ENCODE measurements around the gene ZNF157.
"Not testable (repeated sequence)": the region's sequence is repeated elsewhere in the genome, so short reads cannot be mapped to it uniquely, and the experiment has no call there.

ZNF157 gene

DNA sequence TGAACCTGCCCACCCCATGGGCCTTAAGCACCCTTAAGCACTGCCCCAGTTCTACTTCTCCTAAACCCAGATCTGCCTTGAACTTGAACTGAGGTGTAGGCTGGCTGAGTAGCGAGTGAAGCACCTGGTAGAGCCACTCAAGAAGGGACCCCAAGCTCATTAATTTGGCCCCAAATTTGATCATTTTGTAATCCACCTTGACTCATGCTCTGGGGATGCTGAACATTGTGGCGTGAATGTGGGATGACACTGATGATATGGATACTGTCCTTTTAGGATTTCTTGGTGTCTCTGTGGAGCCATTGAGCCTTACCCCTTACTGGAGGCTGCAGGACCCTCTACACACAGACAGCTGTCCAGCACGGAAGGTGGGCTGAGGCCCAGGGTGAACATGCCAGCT is at the start of gene ZNF157:
ZNF157 (plus strand) TSS at position 301 of the 400 bp plus-strand sequence; CDS start at position 392, 91 bp downstream.
- no peak for DNase-seq (ENCODE audit: low spot score)

DNA sequence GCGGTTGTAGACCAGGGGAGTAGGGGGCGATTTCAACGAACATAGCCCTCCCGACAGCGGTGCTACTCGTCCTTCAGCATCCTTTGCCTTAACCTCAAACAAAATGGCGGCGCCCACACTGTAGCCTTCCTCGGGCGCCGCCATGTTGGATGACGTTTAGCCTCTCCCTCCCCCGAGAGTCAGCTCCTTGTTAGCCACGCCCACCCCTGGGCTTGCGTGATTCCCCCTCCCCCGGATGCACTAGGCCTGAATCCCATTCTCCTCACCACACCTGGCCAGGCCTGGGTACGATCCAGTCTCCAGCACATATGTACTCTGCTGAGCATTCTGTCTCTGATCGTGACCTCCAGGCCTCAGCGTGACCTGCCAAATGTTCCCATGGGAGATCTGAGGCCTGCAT is 49.0 kb upstream of the ZNF157 start:
- no peak for DNase-seq (ENCODE audit: low spot score)

DNA sequence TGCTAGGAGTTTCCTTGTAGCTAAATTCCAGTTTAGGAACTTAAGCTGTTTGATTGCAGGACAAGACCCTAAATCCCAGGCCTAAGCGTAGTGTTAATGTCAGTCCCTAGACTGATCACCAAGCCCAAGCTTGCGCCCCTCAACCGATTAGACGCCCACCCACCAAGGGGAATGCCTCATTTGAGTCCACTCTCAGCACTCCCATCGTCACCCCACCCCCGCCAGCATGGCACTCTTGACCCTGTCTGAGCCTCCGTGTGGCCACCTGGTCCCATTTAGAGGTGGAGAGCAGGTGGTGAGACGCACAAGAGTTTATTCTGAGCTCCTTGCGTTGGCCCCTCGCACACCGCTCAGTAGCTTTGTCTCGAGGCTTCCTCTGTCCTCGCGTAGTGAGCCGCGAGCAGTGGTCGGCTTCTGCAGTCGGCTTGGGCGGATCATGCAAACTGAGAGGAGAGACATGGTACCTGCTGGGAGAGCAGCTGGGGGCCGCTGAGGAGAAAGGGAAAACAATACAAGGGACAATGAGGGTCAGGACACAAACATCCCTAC is 48.5 kb upstream of the ZNF157 start:
- no peak for DNase-seq (ENCODE audit: low spot score)

DNA sequence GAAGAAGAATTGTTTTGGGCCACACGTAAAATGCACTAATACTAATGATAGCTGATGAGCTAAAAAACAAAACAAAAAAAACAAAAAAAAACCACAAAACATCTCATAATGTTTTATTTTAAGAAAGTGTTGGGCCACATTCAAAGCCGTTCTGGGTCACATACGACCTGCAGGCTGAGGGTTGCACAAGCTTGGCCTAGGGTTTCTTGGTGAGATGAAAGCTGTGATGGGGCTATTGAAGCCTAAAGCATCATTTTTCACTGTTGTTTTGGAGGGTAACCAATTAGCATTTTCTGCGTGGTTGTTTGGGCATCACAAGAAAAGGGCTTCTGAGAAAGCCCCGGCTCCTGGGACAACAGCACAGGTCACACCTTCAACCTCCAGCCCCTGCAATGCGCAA is 42.5 kb upstream of the ZNF157 start:
- no peak for DNase-seq (ENCODE audit: low spot score)

DNA sequence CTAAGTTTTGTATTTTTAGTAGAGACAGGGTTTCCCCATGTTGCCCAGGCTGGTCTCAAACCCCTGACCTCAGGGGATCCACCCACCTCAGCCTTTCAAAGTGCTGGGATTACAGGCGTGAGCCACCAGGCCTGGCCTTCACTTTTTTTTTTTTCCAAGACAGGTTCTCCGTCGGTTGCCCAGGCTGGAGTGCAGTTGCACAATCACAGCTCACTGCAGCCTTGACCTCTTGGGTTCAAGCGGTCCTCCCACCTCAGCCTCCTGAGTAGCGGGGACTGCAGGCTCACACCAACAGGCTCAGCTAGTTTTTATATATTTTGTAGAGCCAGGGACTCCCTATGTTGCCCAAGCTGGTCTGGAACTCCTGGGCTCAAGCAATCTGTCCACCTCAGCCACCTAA is 37.6 kb upstream of the ZNF157 start:
- not testable (repeated sequence) for DNase-seq (ENCODE audit: low spot score)

DNA sequence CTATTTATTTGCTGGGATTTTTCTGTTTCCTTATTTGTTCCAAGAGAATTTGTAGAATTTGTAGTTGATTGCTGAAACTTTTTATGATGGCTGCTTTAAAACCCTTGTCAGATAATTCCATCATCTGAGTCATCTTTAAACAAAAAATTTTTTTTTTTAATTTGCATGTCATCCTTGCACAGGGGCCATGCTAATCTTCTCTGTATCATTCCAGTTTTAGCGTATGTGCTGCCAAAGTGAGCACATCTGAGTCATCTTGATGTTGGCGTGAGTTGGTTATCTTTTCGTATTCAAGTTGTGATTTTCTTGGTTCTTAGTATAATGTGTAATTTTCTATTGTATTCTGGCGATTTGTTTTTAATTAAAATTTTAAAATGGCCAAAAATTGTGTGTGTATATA is 18.7 kb upstream of the ZNF157 start:
- peak; percentile 39 for DNase-seq (ENCODE audit: low spot score)

DNA sequence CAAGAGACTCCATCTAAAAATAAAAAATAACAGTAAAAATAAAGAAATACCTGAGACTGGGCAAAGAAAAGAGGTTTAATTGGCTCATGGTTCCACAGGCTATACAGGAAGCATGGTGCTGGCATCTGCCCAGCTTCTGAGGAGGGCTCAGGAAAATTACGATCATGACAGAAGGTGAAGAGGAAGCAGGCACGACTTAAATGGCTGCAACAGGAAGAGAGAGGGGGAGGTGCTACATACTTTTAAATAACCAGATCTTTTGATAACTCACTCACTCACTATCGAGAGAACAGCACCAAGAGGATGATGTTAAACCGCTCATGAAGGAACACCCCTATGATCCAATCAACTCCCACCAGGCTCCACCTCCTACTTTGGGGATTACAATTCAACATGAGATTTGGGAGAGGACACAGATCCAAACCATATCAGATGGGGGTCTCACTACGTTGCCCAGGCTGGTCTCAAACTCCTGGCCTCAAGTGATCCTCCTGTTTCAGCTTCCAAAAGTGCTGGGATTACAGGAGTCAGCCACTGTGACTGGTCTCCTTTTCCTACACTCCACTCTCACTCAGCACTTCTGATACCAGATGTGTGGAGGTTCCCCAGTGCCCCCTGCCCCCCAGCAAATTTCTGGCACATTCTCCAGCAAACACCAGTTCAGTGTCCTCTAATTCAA is 11.9 kb upstream of the ZNF157 start:
- no peak for DNase-seq (ENCODE audit: low spot score)

DNA sequence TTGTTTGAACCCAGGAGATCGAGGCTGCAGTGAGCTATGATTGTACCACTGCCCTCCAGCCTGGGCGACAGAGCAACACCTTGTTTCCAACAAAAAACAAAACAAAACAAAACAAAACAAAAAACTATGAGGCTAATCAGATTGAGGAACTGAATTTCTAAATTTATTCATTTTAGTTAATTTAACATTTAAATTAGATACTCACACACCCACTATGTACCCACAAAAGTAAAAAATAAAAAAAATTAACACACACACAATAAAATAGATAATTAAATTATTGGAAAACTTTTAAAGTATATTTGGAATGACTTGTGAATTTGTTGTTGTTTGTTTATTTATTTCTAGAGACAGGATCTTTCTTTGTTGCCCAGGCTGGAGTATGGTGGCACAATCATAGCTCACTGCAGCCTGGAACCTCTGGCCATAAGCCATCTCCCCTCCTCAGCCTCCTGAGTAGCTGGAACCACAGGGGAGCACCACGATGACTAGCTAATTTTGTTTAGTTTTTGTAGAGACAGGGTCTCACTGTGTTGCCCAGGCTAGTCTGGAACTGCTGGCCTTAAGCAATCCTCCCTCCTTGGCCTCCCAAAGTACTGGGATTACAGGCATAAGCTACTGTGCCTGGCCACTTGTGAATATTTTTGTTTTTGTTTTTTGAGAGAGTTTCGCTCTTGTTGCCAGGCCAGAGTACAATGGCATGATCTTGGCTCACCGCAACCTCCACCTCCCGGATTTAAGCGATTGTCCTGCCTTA is 9.8 kb upstream of the ZNF157 start:
- no peak for DNase-seq (ENCODE audit: low spot score)

DNA sequence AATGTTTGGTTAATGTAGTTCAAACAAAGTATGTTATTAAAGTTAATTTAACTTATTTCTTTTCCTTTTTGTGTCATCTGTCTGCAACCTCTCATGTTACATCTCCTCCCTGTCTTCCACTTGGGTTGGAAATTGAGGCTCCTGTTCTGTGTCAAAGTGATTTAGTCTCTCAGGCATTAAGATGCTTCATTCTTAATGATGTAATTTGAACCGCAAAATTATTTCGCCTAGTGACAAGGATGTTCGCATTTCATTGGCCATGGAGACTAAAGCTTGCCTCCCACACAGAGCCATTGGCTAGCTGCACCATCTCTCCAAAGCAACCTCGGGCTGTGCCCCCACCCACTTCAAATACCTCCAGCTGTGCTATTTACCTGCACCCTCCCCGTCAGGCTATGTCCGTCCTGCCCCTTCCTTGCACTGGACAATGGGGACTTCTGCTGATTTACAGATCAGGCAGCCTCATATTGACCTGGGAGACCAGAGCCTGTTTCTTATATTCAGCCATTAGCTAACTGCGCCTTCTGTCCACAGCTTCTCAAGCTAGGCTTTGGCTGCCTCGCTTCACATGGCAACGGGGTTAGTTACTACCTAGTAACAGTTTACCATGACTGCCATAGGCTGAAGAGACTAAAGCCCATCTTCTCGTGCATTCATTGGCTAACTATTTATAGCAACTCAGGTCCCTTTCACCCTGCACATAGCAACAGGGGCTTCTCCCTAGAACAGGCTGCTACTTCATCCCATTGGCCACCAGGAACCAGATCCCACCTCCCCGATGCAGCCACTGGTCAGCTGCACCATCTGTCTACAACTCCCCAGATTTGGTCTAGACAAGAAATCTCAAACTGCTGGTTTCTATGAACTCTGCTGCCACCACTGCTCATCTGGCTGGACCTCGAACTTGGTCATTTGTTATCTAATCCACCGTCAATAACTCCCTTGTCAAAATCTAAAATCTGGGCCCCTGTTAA is 8.6 kb upstream of the ZNF157 start:
- DNase-seq (ENCODE audit: low spot score) = peak; percentile 19

DNA sequence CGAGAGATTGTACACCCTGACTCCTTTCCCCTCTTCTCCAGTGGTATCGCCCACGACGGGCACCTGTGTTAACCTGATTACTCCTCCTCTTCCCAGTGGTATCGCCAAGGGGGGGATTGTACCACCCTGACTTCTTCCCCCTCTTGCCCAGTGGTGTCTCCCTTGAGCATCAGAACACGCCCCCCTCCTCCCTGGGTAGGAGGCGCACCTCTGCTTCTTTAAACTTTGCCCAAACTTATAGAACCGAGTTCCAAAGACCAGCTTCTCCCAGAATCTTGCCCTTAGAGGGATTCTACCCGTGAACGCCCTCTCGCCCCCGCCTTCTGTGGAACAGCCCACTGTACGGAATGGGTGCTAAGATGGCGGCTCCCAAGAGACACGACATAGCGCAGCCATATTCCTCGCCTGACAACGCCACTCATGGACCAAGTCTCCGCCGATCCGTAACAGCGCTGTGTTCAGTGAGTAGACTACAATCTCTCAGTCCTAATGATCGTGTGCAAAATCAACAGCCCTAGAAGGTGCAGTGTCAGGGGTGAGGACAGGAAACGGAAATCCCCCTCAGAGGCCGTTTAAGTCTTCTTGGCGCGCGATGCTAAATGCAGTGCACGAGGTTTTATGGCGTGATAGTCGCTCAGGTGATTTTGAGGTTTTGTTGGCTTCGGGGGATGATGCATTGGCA is 4.2 kb upstream of the ZNF157 start:
- no peak for DNase-seq (ENCODE audit: low spot score)

DNA sequence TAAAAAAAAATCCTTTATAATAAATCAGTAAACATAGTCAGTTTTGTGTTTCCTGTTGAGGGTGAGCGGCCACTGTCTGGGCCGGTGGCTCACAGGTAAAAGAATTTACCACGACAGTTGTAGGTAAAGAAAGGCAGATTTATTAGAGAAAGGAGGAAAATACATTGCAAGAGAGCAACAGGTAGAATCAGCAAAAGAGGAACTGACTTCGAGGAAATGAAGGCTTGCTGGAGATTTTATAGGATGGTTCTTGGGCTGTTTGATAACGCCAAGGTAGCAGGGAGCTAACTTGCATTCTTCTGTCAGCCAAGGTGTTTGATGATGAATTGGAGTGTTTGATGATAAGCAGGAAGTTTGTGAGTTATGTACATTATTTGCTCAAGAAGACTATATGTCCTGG is 2.8 kb downstream of the ZNF157 start:
- no peak for DNase-seq (ENCODE audit: low spot score)

DNA sequence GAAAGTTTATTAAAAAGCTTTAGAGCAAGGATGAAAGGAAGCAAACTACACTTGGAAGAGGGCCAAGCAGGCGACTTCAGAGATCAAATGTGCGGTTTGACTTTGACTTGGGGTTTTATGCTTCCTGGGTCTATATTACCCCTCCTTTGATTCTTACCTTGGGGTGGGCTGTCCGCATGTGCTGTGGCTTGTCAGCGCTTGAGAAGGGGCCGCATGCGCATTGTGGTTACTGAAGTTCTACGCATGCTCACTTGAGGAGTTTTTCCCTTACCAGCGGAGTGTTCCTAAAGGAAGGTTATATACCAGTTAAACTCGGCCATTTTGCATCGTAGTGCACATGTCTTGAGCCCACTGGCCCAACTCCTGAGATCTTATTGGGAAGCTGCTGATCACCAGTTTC is 9.9 kb downstream of the ZNF157 start:
- DNase-seq (ENCODE audit: low spot score) = no peak

DNA sequence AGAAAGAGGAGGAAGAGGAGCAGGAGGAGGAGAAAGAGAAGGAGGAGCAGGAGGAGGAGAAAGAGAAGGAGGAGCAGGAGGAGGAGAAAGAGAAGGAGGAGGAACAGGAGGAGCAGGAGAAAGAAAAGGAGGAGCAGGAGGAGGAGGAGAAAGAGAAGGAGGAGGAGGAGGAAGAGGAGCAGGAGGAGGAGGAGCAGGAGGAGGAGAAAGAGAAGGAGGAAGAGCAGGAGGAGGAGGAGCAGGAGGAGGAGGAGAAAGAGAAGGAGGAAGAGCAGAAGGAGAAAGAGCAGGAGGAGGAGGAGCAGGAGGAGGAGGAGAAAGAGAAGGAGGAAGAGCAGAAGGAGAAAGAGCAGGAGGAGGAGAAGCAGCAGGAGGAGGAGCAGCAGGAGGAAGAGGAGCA is 10.5 kb downstream of the ZNF157 start:
- DNase-seq (ENCODE audit: low spot score) = not testable (repeated sequence)

DNA sequence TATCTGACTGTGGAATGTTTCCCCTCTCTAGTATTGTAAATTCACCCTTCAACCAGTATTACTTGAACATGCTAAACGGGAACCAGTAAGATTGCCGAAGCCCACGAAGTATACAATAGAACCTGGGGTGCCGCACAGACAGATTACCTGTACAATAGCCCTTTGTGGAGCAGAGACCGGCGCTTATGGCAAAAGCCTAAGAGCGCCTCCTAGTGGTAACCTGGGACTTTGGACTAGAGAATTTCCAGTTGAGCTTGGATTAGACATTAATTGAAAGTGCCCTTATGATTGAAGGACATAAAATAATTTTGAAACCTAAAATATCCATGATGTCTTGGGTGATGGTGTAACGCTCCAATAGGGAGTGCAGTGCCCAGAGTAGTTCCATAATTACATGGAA is 14.1 kb downstream of the ZNF157 start:
- peak; percentile 39 for DNase-seq (ENCODE audit: low spot score)

DNA sequence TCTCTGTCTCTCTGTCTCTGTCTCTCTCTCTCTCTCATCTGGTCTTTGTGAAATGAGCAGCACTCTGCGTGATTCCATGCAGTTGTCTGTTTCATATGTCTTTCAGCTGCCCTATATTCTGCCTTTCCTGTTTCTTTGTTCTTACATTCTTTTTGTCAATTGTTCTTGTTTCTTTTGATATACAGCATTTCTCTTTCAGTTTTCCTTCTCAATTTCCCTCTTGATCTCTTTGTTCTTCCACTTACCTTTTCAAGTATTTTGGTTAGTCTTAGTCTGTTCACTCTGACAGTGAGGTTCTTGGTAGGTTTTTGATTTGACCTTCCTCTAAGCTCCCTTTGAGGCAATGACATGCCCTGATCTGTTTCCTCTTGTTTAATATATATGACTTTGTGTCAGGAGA is 20.4 kb downstream of the ZNF157 start:
- no peak for DNase-seq (ENCODE audit: low spot score)

DNA sequence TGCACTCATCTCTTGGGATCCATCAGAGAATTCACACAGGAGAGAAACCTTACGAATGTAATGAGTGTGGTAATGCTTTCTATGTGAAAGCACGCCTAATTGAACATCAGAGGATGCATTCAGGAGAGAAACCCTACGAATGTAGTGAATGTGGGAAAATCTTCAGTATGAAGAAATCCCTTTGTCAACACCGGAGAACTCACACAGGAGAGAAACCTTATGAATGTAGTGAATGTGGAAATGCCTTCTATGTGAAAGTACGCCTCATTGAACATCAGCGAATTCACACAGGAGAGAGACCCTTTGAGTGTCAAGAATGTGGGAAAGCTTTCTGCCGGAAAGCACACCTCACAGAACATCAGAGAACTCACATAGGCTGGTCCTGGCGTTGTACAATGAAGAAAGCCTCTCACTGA is 42.8 kb downstream of the ZNF157 start:
- no peak for DNase-seq (ENCODE audit: low spot score)

DNA sequence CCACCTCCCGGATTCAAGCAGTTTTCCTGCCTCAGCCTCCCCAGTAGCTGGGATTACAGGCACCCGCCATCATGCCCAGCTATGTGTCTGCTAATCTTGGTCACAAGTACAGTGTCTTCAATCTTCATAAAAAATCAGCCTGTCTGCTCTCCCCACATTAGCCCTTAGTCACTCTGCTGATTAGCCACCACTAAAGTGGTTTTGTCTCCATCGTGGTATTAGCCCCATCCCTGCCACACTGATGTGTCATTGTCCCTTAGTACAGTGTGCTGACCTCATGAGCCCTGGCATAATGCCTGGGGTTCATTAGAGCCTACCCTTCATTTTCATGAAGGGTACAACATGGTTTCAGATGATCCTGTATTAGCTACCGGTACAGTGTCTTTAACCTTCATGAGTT is 49.9 kb downstream of the ZNF157 start:
- DNase-seq (ENCODE audit: low spot score) = no peak

DNA sequence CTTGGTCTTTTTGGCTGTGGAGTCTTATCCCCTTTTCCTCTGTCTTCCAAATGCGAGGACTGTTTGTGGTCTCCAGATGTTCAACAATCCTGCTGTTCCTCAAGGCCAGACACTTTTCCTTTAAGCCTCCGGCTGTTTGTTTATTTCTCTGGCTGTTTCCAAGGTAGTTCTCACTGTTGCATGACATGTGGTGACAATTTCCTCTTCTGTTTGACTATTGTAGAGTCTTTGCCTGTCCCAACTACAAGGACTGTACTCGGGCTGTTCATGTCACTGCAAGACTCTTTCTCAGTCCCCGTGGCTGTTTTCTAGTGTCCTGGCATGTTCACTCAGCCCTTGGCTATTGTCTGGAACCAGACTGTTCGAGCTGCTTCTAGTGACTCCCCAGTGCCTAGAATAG is 50.6 kb downstream of the ZNF157 start:
- no peak for DNase-seq (ENCODE audit: low spot score)

DNA sequence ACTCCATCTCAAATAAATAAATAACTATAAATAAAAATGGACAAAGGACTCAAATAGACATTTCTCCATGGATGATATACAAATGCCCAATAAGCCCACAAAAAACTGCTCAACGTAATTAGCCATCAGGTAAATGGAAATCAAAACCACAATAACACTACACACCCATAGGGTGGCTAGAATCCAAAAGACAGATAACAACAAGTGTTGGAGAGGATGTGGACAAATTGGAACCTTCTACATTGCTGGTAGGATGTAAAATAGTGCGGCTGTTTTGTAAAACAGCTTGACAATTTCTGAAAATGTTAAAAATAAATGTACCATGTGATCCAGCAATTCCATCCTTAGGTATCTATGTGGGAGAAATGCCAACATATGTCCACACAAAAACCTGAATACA is 52.1 kb downstream of the ZNF157 start:
- DNase-seq (ENCODE audit: low spot score) = no peak

DNA sequence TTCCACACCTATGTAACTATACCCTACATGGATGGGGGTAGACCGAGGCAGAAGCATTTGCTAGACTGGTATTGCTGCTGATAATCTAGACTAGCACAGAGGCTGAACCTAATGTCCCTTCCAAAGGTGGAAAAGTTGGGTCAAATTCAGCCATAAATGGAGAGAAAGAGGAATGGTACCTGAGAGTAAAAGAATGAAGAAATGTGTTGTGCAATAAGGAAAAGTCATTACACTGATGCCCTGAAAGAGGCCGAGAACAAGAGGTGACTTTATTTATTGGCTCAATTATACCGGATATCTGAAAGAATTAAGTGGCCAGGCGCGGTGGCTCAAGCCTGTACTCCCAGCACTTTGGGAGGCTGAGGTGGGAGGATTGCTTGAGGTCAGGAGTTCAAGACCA is 60.5 kb downstream of the ZNF157 start:
- no peak for DNase-seq (ENCODE audit: low spot score)

DNA sequence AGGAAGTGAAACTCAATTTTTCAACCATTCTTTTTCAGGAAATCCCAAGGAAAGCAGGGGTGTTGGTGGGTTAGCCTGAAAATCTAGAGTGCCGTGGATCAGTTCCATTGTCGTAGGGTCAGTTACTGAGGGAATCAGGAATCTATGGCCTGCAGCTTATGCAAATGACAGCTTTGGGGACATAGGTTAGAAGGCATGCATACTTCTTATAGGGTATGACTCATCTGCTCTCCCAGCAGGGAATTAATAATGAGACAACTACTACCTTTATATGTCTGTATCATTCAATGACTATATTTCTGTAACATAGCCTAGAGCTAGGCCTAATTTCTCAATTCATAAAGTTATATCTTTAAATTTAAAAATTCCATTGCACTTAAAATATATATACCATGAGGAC is 76.1 kb downstream of the ZNF157 start:
- no peak for DNase-seq (ENCODE audit: low spot score)

DNA sequence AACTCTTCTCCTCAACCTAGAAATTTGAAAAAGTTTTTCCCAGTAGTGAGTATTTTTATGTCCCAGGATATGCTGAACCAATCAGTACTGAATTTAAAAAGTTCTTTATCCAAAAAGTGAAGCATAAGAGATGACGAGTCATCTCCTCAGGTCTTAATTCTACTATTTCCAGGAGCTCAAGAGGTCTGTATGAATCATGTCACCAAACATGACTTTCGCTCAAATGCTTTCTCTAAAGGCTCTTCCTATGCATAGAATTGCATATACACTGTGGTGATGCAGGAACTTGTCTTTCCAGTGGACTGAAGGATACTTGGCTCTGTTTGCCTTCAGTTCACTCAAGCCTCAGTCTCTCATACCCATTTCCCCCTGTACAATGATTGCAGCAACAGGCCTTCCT is 76.6 kb downstream of the ZNF157 start:
- DNase-seq (ENCODE audit: low spot score) = no peak
